H9 (cell line): ENCODE results near the gene CLSTN3. TPM values are rescaled to one million over a fixed set of nuclear protein-coding genes. Genes with fewer than 3 reads are reported as not detected.

ENCODE experiments used
- DNase-seq: peaks from one replicate; pipeline ENCODE4 v3.0.0-alpha.2; 2017
- H2AFZ ChIP-seq: one replicate; pipeline ENCODE4 v1.6.1; 2013; ENCODE audit warnings: mild to moderate bottlenecking, low read length, control low read depth, moderate library complexity
- H2AK5ac ChIP-seq: 2 replicates; pipeline ENCODE4 v1.6.1; 2013; ENCODE audit warnings: low read length, control low read depth, mixed read lengths; ENCODE audit not compliant: insufficient read length
- H2BK120ac ChIP-seq: one replicate; pipeline ENCODE4 v1.6.1; 2013; ENCODE audit warnings: low read depth, mild to moderate bottlenecking, low read length, control low read depth, inconsistent platforms; ENCODE audit not compliant: poor library complexity, severe bottlenecking
- H2BK12ac ChIP-seq: 2 replicates; pipeline ENCODE4 v1.6.1; 2013; ENCODE audit warnings: low read length, control low read depth, mixed read lengths, low read depth; ENCODE audit not compliant: insufficient read length
- H2BK15ac ChIP-seq: 2 replicates; pipeline ENCODE4 v1.6.1; 2013; ENCODE audit warnings: low read depth, low read length, control low read depth
- H2BK20ac ChIP-seq: one replicate; pipeline ENCODE4 v1.6.1; 2013; ENCODE audit warnings: low read depth, mild to moderate bottlenecking, low read length, control low read depth, inconsistent platforms; ENCODE audit not compliant: poor library complexity, severe bottlenecking
- H2BK5ac ChIP-seq: 2 replicates; pipeline ENCODE4 v1.6.1; 2013; ENCODE audit warnings: low read length, control low read depth, mixed read lengths; ENCODE audit not compliant: insufficient read length
- H3K14ac ChIP-seq: 2 replicates; pipeline ENCODE4 v1.6.1; 2013; ENCODE audit warnings: low read length, control low read depth; ENCODE audit not compliant: insufficient read depth
- H3K18ac ChIP-seq: 2 replicates; pipeline ENCODE4 v1.6.1; 2013; ENCODE audit warnings: low read depth, mild to moderate bottlenecking, mixed read lengths, low read length, control low read depth; ENCODE audit not compliant: insufficient read length
- H3K23ac ChIP-seq: 2 replicates; pipeline ENCODE4 v1.6.1; 2013; ENCODE audit warnings: low read length, control low read depth, mixed read lengths, low read depth; ENCODE audit not compliant: insufficient read length
- H3K23me2 ChIP-seq: 2 replicates; pipeline ENCODE4 v1.6.1; 2013; ENCODE audit warnings: low read depth, mild to moderate bottlenecking, mixed read lengths, low read length, control low read depth; ENCODE audit not compliant: insufficient read length, poor library complexity, severe bottlenecking
- H3K27ac ChIP-seq: 2 replicates; pipeline ENCODE4 v1.5.1; 2013; ENCODE audit warnings: low read length, control low read depth, mixed read lengths, low read depth; ENCODE audit not compliant: insufficient read length
- H3K27me3 ChIP-seq: 2 replicates; pipeline ENCODE4 v1.6.1; 2013; ENCODE audit warnings: low read length, control low read depth, inconsistent platforms; ENCODE audit not compliant: insufficient read depth
- H3K4ac ChIP-seq: 2 replicates; pipeline ENCODE4 v1.6.1; 2013; ENCODE audit warnings: low read depth, mild to moderate bottlenecking, control low read depth, inconsistent platforms, low read length, moderate library complexity
- H3K4me1 ChIP-seq: 2 replicates; pipeline ENCODE4 v1.6.1; 2013; ENCODE audit warnings: low read length, control low read depth, inconsistent platforms; ENCODE audit not compliant: insufficient read depth
- H3K4me2 ChIP-seq: 2 replicates; pipeline ENCODE4 v1.6.1; 2013; ENCODE audit warnings: low read length, control low read depth, mixed read lengths; ENCODE audit not compliant: insufficient read length, insufficient read depth
- H3K56ac ChIP-seq: 2 replicates; pipeline ENCODE4 v1.6.1; 2013; ENCODE audit warnings: low read depth, mild to moderate bottlenecking, mixed read lengths, low read length, control low read depth; ENCODE audit not compliant: insufficient read length
- H3K79me1 ChIP-seq: 2 replicates; pipeline ENCODE4 v1.6.1; 2013; ENCODE audit warnings: low read depth, mild to moderate bottlenecking, moderate library complexity, low read length, control low read depth, inconsistent platforms; ENCODE audit not compliant: insufficient read depth, poor library complexity, severe bottlenecking
- H3K79me2 ChIP-seq: 2 replicates; pipeline ENCODE4 v1.6.1; 2013; ENCODE audit warnings: low read length, control low read depth, inconsistent platforms; ENCODE audit not compliant: insufficient read depth
- H3K9ac ChIP-seq: 2 replicates; pipeline ENCODE4 v1.6.1; 2013; ENCODE audit warnings: low read length, control low read depth, mixed read lengths; ENCODE audit not compliant: insufficient read length; ENCODE audit errors: extremely low read depth
- H3K9me3 ChIP-seq: one replicate; pipeline ENCODE4 v1.6.1; 2013; ENCODE audit warnings: low read depth, low read length, inconsistent platforms; ENCODE audit not compliant: control insufficient read depth
- H3T11ph ChIP-seq: one replicate; pipeline ENCODE4 v1.6.1; 2013; ENCODE audit warnings: mild to moderate bottlenecking, low read length, control low read depth, inconsistent platforms
- H4K20me1 ChIP-seq: one replicate; pipeline ENCODE4 v1.6.1; 2013; ENCODE audit not compliant: control insufficient read depth, insufficient read length, insufficient read depth
- H4K5ac ChIP-seq: 2 replicates; pipeline ENCODE4 v1.6.1; 2013; ENCODE audit warnings: low read depth, mild to moderate bottlenecking, mixed read lengths, low read length, control low read depth; ENCODE audit not compliant: insufficient read length
- H4K8ac ChIP-seq: replicated peaks from 2 replicates; pipeline ENCODE4 v1.6.1; 2013; ENCODE audit warnings: low read length, control low read depth, mixed read lengths, low read depth; ENCODE audit not compliant: insufficient read length
- H4K91ac ChIP-seq: 2 replicates; pipeline ENCODE4 v1.6.1; 2013; ENCODE audit warnings: low read depth, mild to moderate bottlenecking, moderate library complexity, mixed read lengths, low read length, control low read depth; ENCODE audit not compliant: insufficient read length
- H3K27ac Mint-ChIP-seq, 3 experiments: 2 replicates in 2 of 3; 3 replicates in 1 of 3; pipeline ENCODE4 v1.8.0; 2020 to 2021; ENCODE audit warnings: mixed read lengths in 3 of 3, mild to moderate bottlenecking in 1 of 3, moderate library complexity in 1 of 3
- H3K27me3 Mint-ChIP-seq: 2 replicates; pipeline ENCODE4 v1.8.0; 2021; ENCODE audit warnings: low read depth, mild to moderate bottlenecking, moderate library complexity, mixed read lengths
- H3K36me3 Mint-ChIP-seq, 3 experiments: 2 replicates in 2 of 3; 3 replicates in 1 of 3; pipeline ENCODE4 v1.8.0; 2020 to 2021; ENCODE audit warnings: low read depth in 3 of 3, mixed read lengths in 3 of 3; ENCODE audit not compliant: insufficient read depth in 1 of 3
- H3K4me1 Mint-ChIP-seq, 2 experiments: 2 replicates each; pipeline ENCODE4 v1.8.0; 2020; ENCODE audit warnings: mixed read lengths in 2 of 2
- H3K4me3 Mint-ChIP-seq, 2 experiments: 2 replicates in 1 of 2; 3 replicates in 1 of 2; pipeline ENCODE4 v1.8.0; 2020 to 2021; ENCODE audit warnings: mild to moderate bottlenecking in 2 of 2, mixed read lengths in 2 of 2, moderate library complexity in 1 of 2
- H3K9me3 Mint-ChIP-seq, 2 experiments: 2 replicates in 1 of 2; 3 replicates in 1 of 2; pipeline ENCODE4 v1.8.0; 2020; ENCODE audit warnings: mild to moderate bottlenecking in 2 of 2, mixed read lengths in 2 of 2, moderate library complexity in 1 of 2
- WGBS: extraction: QIAGEN DNeasy Blood & Tissue Kit; methylation state at CpG from one replicate; pipeline ENCODE4 v1.1.7; 2013; ENCODE audit warnings: missing lambda C conversion rate, low lambda C conversion rate, mixed read lengths; ENCODE audit not compliant: insufficient read length; ENCODE audit errors: extremely low coverage; 5-methylcytosine and 5-hydroxymethylcytosine counted together
- total RNA-seq: library from RNA; stranded (reverse); gene quantifications from 2 replicates; pipeline ENCODE4 v1.2.1, GENCODE V29; 2021
- TF ChIP-seq, protein P1 (sequence below): fragments of 200-600 bp; sonication (generic); conservative IDR thresholded peaks from 3 replicates; pipeline ENCODE4 v1.8.0; 2021; ENCODE audit warnings: antibody characterized with exemption, mild to moderate bottlenecking

CLSTN3 gene
- total RNA-seq, 1 experiment from 2014 or later = 26.2 TPM

DNA sequence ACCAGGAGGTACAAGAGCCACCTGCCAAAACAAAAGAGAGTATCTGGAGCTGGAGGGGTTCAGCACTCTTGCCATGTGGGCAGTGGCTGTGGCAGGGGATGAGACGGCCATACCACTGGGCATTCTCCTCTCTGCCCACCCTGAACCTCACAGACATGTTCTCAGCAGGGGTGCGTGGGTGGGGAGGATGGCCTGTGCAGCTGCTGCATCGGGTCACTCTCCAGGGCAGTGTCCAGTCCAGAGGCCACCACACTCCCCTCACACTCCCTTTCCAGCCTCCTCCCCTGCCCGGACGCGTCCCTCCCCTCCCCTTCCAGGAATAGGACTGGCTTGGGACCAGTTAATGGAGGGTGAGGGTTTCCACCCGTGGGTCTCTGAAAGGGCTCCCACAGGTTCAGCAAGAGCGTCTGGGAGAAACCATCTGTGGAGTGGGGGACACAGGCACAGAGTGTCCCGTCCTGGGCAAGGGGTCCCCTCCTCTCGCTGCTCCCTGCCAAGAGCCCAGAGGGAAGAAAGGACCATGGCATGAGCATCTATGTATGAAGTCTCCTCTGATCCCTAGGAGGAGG is 38.4 kb upstream of the CLSTN3 start:
- Histone ChIP-seq H2BK20ac (no peak overlapping the region), H2BK5ac (no peak overlapping the region), H3K18ac (peak overlapping the region; percentile 8), H4K91ac (no peak overlapping the region), H3K4me1 (peaks cover 16% of the 10 kb centered on the region; the same call in 1 of the 2 replicates), H4K8ac (no peak overlapping the region), H3K23ac (no peak overlapping the region), H3T11ph (no peak overlapping the region), H3K23me2 (peaks cover 4% of the 10 kb centered on the region), H3K27ac (no peak overlapping the region), H3K14ac (no peak overlapping the region), H3K9me3 (no peaks in the 10 kb centered on the region), H2BK12ac (no peak overlapping the region), H3K79me2 (no peaks in the 10 kb centered on the region), H2AFZ (no peak overlapping the region), H3K79me1 (no peaks in the 10 kb centered on the region), H3K56ac (no peak overlapping the region), H2BK15ac (no peak overlapping the region), H4K20me1 (no peaks in the 10 kb centered on the region), H3K27me3 (no peaks in the 10 kb centered on the region; the same call in 1 of the 2 replicates), H4K5ac (no peak overlapping the region), H3K4me2 (peak overlapping the region; percentile 28), H2AK5ac (no peak overlapping the region), H3K9ac (no peak overlapping the region), H3K4ac (no peak overlapping the region), H2BK120ac (no peak overlapping the region)
- H3K27ac Mint-ChIP-seq = peak overlapping the region in 1 of 3 experiments; percentile 6; a peak in 2 of 7 replicates
- peaks cover 10% of the 10 kb centered on the region for H3K27me3 Mint-ChIP-seq
- DNase-seq = no peak
- H3K9me3 Mint-ChIP-seq = no peaks in the 10 kb centered on the region
- peaks cover 4 to 5% (median 5%) of the 10 kb centered on the region in 3 experiments; a peak in 3 of 7 replicates for H3K36me3 Mint-ChIP-seq
- no CpG with 5 or more reads among the region's 10 CpGs for WGBS
- TF ChIP-seq, protein P1, sequence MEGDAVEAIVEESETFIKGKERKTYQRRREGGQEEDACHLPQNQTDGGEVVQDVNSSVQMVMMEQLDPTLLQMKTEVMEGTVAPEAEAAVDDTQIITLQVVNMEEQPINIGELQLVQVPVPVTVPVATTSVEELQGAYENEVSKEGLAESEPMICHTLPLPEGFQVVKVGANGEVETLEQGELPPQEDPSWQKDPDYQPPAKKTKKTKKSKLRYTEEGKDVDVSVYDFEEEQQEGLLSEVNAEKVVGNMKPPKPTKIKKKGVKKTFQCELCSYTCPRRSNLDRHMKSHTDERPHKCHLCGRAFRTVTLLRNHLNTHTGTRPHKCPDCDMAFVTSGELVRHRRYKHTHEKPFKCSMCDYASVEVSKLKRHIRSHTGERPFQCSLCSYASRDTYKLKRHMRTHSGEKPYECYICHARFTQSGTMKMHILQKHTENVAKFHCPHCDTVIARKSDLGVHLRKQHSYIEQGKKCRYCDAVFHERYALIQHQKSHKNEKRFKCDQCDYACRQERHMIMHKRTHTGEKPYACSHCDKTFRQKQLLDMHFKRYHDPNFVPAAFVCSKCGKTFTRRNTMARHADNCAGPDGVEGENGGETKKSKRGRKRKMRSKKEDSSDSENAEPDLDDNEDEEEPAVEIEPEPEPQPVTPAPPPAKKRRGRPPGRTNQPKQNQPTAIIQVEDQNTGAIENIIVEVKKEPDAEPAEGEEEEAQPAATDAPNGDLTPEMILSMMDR = no peak
- peaks cover 33 to 34% of the 10 kb centered on the region in 2 experiments for H3K4me1 Mint-ChIP-seq
- H3K4me3 Mint-ChIP-seq = peak overlapping the region in 1 of 2 experiments; percentile 62; a peak in 2 of 5 replicates
